ENCODE measurements around the gene GNPDA1. TPM values are rescaled to one million over a fixed set of nuclear protein-coding genes. Genes with fewer than 3 reads are reported as not detected.

The GNPDA1 gene
- total RNA-seq, 1 experiment from 2014 or later: 99.9 TPM

DNA sequence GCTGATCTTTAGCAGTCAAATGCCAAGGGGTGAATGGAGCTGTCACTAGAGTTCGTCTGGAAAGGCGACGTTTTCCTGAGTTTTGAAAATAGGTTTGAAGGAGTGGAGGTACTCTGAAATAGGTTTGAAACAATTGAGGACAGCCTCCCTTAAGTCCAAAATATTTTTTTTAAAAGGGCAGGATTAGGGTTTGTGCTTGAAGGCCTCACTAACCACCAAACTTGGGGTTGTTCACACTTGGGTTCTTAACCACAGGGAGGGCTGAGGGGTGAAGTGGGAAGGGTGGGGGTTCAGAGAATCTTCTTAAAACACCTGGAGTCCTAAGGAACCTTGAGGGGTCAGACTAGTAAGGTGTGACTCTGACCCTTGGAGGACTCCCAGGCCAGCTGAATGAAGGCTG, 51.4 kb downstream of the GNPDA1 start:
- no peak overlapping the region for H3K4me3 ChIP-seq (ENCODE audit: low read depth in 2 of 2, low read length in 2 of 2)
- no peaks in the 10 kb centered on the region for H3K27me3 ChIP-seq (ENCODE audit: control insufficient read depth, insufficient read depth, low read length)
- ATAC-seq: no peak
- in situ Hi-C loops (cut with HindIII; ENCODE audit: low pct_unique_long_range_greater_than_20kb, low sequenced_read_pairs) (no loop called here), intact Hi-C loops (cut with micrococcal nuclease; ENCODE audit: unreplicated experiment) (loop anchor here (2.0 to 10.0 kb wide), 2 partner anchors 261 to 297 kb away; no protein-coding TSS in a partner anchor)
- ChIA-PET CTCF (interaction anchor here (0.7 to 3.2 kb wide), 12 partner anchors 8 to 297 kb away, joined by 3 to 30 read pairs (median 6); partner anchors contain the start of genes DELE1 and RNF14), POLR2A (no interaction called here)
- no peaks in the 10 kb centered on the region for H3K36me3 ChIP-seq (ENCODE audit: control insufficient read depth, insufficient read depth, low read length)
- no peaks in the 10 kb centered on the region for H3K4me1 ChIP-seq (ENCODE audit: control insufficient read depth, insufficient read depth, low read length)
- TF ChIP-seq POLR2AphosphoS5 (IDR thresholded peaks at IDR 0.05; ENCODE audit: low read depth, low read length): no peak
- TF ChIP-seq TCF7L2 (IDR thresholded peaks at IDR 0.05; ENCODE audit: low read depth, low read length): no peak
- TF ChIP-seq, protein P1, sequence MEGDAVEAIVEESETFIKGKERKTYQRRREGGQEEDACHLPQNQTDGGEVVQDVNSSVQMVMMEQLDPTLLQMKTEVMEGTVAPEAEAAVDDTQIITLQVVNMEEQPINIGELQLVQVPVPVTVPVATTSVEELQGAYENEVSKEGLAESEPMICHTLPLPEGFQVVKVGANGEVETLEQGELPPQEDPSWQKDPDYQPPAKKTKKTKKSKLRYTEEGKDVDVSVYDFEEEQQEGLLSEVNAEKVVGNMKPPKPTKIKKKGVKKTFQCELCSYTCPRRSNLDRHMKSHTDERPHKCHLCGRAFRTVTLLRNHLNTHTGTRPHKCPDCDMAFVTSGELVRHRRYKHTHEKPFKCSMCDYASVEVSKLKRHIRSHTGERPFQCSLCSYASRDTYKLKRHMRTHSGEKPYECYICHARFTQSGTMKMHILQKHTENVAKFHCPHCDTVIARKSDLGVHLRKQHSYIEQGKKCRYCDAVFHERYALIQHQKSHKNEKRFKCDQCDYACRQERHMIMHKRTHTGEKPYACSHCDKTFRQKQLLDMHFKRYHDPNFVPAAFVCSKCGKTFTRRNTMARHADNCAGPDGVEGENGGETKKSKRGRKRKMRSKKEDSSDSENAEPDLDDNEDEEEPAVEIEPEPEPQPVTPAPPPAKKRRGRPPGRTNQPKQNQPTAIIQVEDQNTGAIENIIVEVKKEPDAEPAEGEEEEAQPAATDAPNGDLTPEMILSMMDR (IDR thresholded peaks at IDR 0.05): no peak
- TF ChIP-seq, protein P2, sequence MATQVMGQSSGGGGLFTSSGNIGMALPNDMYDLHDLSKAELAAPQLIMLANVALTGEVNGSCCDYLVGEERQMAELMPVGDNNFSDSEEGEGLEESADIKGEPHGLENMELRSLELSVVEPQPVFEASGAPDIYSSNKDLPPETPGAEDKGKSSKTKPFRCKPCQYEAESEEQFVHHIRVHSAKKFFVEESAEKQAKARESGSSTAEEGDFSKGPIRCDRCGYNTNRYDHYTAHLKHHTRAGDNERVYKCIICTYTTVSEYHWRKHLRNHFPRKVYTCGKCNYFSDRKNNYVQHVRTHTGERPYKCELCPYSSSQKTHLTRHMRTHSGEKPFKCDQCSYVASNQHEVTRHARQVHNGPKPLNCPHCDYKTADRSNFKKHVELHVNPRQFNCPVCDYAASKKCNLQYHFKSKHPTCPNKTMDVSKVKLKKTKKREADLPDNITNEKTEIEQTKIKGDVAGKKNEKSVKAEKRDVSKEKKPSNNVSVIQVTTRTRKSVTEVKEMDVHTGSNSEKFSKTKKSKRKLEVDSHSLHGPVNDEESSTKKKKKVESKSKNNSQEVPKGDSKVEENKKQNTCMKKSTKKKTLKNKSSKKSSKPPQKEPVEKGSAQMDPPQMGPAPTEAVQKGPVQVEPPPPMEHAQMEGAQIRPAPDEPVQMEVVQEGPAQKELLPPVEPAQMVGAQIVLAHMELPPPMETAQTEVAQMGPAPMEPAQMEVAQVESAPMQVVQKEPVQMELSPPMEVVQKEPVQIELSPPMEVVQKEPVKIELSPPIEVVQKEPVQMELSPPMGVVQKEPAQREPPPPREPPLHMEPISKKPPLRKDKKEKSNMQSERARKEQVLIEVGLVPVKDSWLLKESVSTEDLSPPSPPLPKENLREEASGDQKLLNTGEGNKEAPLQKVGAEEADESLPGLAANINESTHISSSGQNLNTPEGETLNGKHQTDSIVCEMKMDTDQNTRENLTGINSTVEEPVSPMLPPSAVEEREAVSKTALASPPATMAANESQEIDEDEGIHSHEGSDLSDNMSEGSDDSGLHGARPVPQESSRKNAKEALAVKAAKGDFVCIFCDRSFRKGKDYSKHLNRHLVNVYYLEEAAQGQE (IDR thresholded peaks at IDR 0.05; ENCODE audit: insufficient read depth in 1 of 2, low read depth in 2 of 2, low read length in 1 of 2): no peak
- no peak for TF ChIP-seq SIN3A (IDR thresholded peaks at IDR 0.05; ENCODE audit: borderline replicate concordance, insufficient read depth, low read depth, low read length)
- H3K27ac ChIP-seq (ENCODE audit: low read length): no peak overlapping the region
- BruUV-seq (replicated peaks): no TSS peak
- no peak for DNase-seq (ENCODE audit: low read depth, low spot score)
- H3K9me3 ChIP-seq (ENCODE audit: control insufficient read depth, insufficient read depth, low read depth, low read length): no peaks in the 10 kb centered on the region

DNA sequence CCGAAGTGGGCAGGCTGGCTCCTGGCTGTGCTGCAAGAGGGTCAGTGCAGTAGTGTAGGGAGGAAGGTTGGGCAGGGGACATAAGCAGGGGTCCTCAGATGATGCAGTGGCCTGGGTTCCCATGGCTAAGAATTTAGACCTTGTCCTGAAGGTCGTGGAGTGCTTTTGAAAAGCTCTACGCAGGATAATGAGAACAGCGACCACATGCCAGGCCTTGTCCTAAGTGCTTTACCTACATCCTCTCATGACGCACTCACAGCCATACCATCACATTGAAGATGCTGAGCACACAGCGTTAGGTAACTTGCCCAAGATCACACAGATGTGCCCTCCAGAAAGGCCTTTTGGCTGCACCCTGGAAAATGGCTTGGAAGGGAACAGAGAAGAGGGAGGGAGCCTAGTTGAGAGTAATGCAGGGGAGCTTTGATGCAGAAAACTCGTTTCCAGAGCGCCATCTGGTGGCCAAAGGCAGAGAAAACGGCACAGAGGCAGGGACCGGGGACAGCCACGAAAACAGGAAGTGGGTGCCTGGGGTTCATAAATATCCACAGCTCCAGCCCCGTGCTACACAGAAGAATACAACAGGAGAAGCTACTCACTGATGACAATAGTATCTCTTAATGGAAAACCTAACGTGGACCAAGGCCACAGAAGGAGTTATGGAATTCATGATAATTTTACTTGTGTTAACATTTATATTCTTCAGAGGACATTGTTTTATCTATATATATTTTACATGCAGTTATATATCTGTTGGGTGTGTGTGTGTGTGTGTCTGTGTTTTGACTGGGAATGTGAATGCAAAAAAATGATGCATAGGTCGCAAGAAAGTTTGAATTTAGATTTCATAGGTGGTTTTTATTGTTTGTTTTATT, 52.1 kb downstream of the GNPDA1 start:
- no peak overlapping the region for H3K4me3 ChIP-seq (ENCODE audit: low read depth in 2 of 2, low read length in 2 of 2)
- intact Hi-C loops (cut with micrococcal nuclease; ENCODE audit: unreplicated experiment): loop anchor here (1.0 to 10.0 kb wide), 4 partner anchors 71 to 296 kb away; no protein-coding TSS in a partner anchor
- in situ Hi-C loops (cut with HindIII; ENCODE audit: low pct_unique_long_range_greater_than_20kb, low sequenced_read_pairs): no loop called here
- DNase-seq (ENCODE audit: low read depth, low spot score): peak; percentile 64
- peak; percentile 94 for ATAC-seq
- H3K27me3 ChIP-seq (ENCODE audit: control insufficient read depth, insufficient read depth, low read length): no peaks in the 10 kb centered on the region
- H3K36me3 ChIP-seq (ENCODE audit: control insufficient read depth, insufficient read depth, low read length): no peaks in the 10 kb centered on the region
- CTCF ChIA-PET: interaction anchor here (0.6 to 3.2 kb wide), 19 partner anchors 9 to 847 kb away, joined by 3 to 30 read pairs (median 5); partner anchors contain the start of genes DELE1 and RNF14
- TF ChIP-seq SIN3A (IDR thresholded peaks at IDR 0.05; ENCODE audit: borderline replicate concordance, insufficient read depth, low read depth, low read length) (no peak), POLR2AphosphoS5 (IDR thresholded peaks at IDR 0.05; ENCODE audit: low read depth, low read length) (no peak), TCF7L2 (IDR thresholded peaks at IDR 0.05; ENCODE audit: low read depth, low read length) (no peak)
- TF ChIP-seq, protein P2 (IDR thresholded peaks at IDR 0.05; ENCODE audit: insufficient read depth in 1 of 2, low read depth in 2 of 2, low read length in 1 of 2): no peak
- TF ChIP-seq, protein P1 (IDR thresholded peaks at IDR 0.05): peak; percentile 87
- POLR2A ChIA-PET: no interaction called here
- no TSS peak for BruUV-seq (replicated peaks)
- H3K9me3 ChIP-seq (ENCODE audit: control insufficient read depth, insufficient read depth, low read depth, low read length): no peaks in the 10 kb centered on the region
- no peak overlapping the region for H3K27ac ChIP-seq (ENCODE audit: low read length)
- H3K4me1 ChIP-seq (ENCODE audit: control insufficient read depth, insufficient read depth, low read length): no peaks in the 10 kb centered on the region

All from Panc1 (cell line).